Left renal pelvis (tissue), 4 donors: ENCODE measurements around the gene SORT1. TPM values are rescaled to one million over a fixed set of nuclear protein-coding genes. Genes with fewer than 3 reads are reported as not detected.
"Not testable (repeated sequence)": the region's sequence is repeated elsewhere in the genome, so short reads cannot be mapped to it uniquely, and the experiment has no call there.

Experiments
- DNase-seq, 4 donors: peaks; one replicate each; pipeline ENCODE4 v3.0.0-alpha.2; 2013; ENCODE audit warnings: low read depth in 4 of 4, low spot score in 3 of 4
- polyA plus RNA-seq, 4 donors: library from polyadenylated mRNA; unstranded; fragments of 120-200 nt; gene quantifications; one replicate each; pipeline ENCODE4 v1.2.1, GENCODE V29; 2013; ENCODE audit not compliant: insufficient read length in 4 of 4

SORT1 gene
- polyA plus RNA-seq, 4 donors, result 25.7 to 63.4 (median 58.9) TPM

- DNase-seq, result no peak
These were observed 47.1 kb downstream of the SORT1 start for GRCh38 chr1:109350655-109351054.

- no peak for DNase-seq
These were observed 47.5 kb downstream of the SORT1 start for GRCh38 chr1:109350182-109350581.

GRCh38 chr1:109347511-109347910 is 50.2 kb downstream of the SORT1 start:
- no peak for DNase-seq

GRCh38 chr1:109341944-109342930 is 55.5 kb downstream of the SORT1 start:
- peak in 1 of 4 donors; percentile 20 for DNase-seq

- no peak for DNase-seq
These were observed 59.1 kb downstream of the SORT1 start for GRCh38 chr1:109338608-109339007.

- DNase-seq, result no peak
These were observed 59.6 kb downstream of the SORT1 start for GRCh38 chr1:109338091-109338490.

- no peak for DNase-seq
These were observed 62.6 kb downstream of the SORT1 start for GRCh38 chr1:109335091-109335490.

- no peak for DNase-seq
These were observed 66.6 kb downstream of the SORT1 start for GRCh38 chr1:109331113-109331512.

- DNase-seq, result no peak
These were observed 70.4 kb downstream of the SORT1 start for GRCh38 chr1:109327285-109327684.

GRCh38 chr1:109322974-109323373 is 74.7 kb downstream of the SORT1 start:
- no peak for DNase-seq

GRCh38 chr1:109319114-109319513 is 78.6 kb downstream of the SORT1 start:
- no peak for DNase-seq

GRCh38 chr1:109316506-109316905 is 81.2 kb downstream of the SORT1 start:
- DNase-seq, result no peak

- DNase-seq, result no peak
These were observed 82.4 kb downstream of the SORT1 start for GRCh38 chr1:109315288-109315687.

- DNase-seq, result no peak
These were observed 82.9 kb downstream of the SORT1 start for GRCh38 chr1:109314795-109315194.

- DNase-seq, result no peak
These were observed 84.5 kb downstream of the SORT1 start for GRCh38 chr1:109312978-109313775.

- DNase-seq, result no peak
These were observed 85.5 kb downstream of the SORT1 start for GRCh38 chr1:109312246-109312645.

GRCh38 chr1:109309347-109309746 is 88.4 kb downstream of the SORT1 start:
- DNase-seq, result no peak

GRCh38 chr1:109307274-109308021 is 90.3 kb downstream of the SORT1 start:
- DNase-seq, result no peak

- no peak for DNase-seq
These were observed 90.9 kb downstream of the SORT1 start, which contains the start of gene MYBPHL for GRCh38 chr1:109306832-109307273. Gene MYBPHL (minus strand): TSS chr1:109307011. CDS start chr1:109306991, 20 bp downstream.

- not testable (repeated sequence) for DNase-seq
These were observed 91.7 kb downstream of the SORT1 start for GRCh38 chr1:109305991-109306390.
